Left ventricle myocardium superior (tissue), 1 donor: ENCODE results near the gene BARD1. TPM values are rescaled to one million over a fixed set of nuclear protein-coding genes. Genes with fewer than 3 reads are reported as not detected.
"Not testable (repeated sequence)": the region's sequence is repeated elsewhere in the genome, so short reads cannot be mapped to it uniquely, and the experiment has no call there.

Source experiments
- ATAC-seq: fragments of 200-7000 bp; cut with Tn5 transposase; one replicate; pipeline ENCODE4 v1.9.1; 2020; ENCODE audit warnings: mild to moderate bottlenecking, moderate library complexity
- DNase-seq: peaks from one replicate; pipeline ENCODE4 v3.0.0-alpha.2; 2020
- intact Hi-C: fragments of 100-400 bp; cut with micrococcal nuclease; formaldehyde crosslinking; loops from one replicate; pipeline ENCODE4 v1.11.0; 2022
- total RNA-seq: library from RNA; stranded (reverse); fragmentation: NEBNext Ultra II Directional; extraction: Animal tissue kit (Norgen Biotek cat#: 25700); gene quantifications from one replicate; pipeline ENCODE4 v1.2.1, GENCODE V29; 2021
- donor health status: DM: no; HTN: yes; CAD: no; lungs with severe emphysema.

BARD1 gene
- total RNA-seq, 1 donor from 2014 or later, result 11.0 TPM

DNA sequence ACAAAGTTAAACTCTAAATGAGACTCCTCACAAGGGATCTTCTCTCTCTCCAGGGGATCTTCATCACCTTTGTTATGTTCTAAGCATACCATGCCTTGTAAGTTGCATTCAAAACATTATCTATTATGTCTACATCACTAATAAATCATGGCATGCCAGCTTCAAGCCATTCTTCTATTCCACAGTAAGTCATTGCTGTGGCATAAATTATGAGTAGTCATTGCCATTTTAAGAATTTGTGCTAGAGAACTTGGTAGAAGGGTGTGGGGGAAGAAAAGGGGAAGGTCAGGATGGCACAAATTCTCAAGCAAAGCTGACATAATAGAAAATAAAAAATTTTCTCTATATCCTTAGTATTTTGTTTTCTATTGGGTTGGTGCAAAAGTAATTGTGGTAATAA lies 33.5 kb downstream of the BARD1 start:
- no peak for ATAC-seq
- intact Hi-C loops, result no loop called here
- no peak for DNase-seq

DNA sequence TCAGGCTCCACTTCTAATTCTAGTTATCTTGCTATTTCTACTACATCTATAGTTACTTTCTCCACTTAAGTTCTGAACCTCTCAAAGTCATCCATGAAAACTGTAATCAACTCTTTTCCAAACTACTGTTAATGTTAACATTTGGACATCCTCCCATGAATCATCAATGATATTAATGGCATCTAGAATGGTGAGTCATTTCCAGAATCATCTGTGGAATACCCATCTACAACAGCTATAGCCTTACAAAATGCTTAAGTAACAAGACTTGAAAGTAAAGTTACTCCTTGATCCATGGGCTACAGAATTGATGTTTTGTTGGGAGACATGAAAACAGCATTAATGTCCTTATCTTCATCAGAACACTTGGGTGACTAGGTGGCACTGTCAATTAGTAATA lies 35.4 kb downstream of the BARD1 start:
- intact Hi-C loops, result no loop called here
- no peak for ATAC-seq
- DNase-seq, result no peak

DNA sequence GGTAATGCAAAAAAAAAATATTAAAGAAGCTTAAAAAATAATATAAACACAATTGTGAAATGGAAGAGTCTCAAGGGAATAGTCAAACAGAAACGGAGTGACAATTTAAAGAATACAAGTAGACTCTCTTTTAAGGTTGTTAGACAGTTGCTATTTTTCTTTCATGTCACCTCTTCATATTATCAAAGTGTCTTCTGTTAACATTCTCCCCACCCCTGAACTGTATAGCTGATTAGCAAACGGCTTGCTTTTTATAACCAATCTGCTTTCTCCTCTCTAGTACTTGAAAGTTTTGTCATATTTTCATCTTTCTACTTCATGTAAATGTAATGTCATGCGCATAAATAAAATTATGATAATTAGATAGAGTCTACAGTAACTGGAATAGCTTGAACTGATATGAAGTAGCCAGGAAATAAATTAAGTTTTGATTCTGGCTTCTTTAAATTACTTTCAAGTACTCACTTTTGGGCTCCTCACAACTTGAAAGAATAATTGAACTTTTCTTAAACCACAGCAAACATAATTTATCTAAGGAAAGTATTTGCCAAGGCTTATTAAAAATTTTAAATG lies 37.0 kb downstream of the BARD1 start:
- ATAC-seq, result peak; percentile 52
- intact Hi-C loops, result no loop called here
- no peak for DNase-seq

DNA sequence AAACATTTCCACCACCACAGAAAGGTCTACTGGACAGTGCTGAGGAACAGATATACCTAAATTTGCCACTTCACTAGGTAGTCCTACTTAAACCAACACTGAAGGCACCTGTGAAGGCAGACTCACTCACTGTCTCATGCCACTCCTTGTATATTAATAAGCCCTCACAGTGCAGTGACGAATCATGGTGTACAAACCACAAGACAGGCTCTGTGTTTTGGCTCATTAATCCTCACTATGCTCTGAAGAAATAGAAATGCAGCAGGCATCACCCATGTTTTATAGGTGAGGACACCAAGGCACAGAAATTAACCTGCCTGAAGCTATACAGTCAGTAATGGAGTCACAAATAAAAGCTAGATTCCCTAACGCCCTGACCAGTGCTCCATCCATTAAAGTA lies 44.3 kb downstream of the BARD1 start:
- intact Hi-C loops, result no loop called here
- ATAC-seq (no peak), DNase-seq (no peak)

DNA sequence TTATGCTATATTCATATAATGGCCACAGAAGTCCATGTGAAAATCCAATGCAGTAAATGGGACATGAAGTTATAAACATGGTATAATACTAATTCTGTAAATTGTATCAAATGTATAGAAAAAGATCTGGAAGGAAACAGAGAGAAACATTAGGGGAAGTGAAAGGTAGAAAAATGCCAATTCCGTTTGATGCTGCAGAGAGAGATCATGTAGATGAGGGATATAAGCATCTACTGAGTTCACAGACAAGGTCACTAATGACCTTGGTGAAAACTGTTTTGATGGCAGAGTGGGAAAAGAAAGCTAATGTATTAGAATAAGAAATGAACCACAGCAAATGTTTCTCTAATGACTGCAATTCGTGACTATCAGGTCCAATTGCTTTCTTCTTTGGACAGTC lies 56.0 kb downstream of the BARD1 start:
- ATAC-seq, result no peak
- DNase-seq, result no peak
- intact Hi-C loops, result no loop called here

DNA sequence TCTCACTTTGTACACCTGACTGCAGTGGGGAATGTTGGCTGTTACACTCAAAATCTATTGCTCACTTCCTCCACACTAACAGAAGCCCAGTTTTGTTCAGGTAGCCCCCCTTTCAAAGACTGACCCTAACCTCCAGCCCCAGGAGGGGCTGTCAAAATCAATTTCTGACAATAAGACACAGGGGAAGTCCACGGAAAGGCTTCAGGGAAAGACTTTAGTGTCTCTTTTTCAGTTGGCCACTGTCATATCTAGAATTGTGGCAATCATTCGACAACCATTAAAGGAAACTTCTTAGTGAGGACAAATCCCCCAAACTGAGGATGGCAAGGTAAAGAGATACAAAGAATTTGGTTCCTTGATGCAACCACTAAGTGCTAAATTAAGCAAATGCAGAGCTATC lies 59.0 kb downstream of the BARD1 start:
- ATAC-seq (no peak), DNase-seq (no peak)
- intact Hi-C loops, result no loop called here

DNA sequence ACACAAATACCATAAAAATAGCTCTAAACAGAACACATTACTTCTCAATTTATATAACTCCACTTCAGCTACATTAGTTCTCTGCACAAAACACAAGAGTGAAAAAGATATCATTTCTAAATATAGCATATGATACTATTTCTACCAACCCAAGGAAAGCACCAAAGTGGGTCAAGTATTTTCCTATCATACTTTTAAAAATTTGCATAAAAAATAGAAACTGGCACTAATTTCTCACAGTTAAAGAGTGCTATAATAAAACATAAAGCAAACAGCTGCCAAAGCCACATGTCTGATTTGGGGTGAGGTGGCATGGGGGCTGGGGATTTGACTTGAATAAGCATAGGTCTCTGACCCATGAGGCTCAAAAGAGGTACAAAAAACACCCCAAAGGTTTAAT lies 61.5 kb downstream of the BARD1 start:
- DNase-seq (no peak), ATAC-seq (peak; percentile 41)
- intact Hi-C loops, result no loop called here

DNA sequence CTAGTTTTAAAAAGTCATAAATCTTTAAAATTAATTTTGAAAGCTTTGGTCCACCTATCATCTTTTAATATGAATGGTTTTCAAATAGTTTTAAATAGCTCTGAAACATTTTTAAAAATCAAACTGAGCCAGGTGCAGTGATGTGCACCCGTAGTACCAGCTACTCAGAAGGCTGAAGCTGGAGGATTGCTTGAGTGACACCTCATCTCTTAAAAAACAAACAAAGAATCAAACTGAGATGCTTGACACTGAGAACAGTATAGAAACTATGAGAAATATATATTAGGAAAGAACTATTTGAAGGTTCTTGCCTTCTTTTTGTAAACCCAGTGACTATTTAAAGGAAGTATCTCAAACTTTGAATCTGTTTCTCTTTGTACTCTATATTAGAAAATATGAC lies 67.4 kb downstream of the BARD1 start:
- DNase-seq (no peak), ATAC-seq (no peak)
- intact Hi-C loops, result no loop called here

DNA sequence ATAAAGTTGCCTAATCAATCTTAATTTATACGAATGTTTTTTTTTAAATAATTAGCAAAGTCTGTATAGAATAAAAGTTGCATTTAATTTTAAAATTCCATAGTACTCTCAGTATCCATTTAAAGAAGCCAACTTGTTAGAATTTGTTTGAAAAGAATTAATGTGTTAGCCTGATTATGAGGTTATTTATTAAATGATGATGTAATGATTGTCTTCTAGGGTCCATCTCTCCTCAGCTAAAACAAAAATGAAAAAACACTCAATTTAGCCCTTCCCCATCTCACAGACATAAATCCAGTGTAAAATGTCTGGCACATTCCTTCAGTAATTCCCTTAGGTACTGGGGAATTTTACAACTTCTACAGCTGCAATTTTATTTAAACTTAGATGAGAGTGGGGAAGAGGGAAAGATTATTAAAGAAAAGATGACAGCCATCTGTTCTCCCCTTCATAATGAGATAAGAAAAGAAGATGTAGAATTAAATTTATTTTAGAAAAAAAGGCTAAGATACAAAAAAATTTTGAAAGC lies 68.6 kb downstream of the BARD1 start:
- DNase-seq (no peak), ATAC-seq (no peak)
- intact Hi-C loops, result no loop called here

DNA sequence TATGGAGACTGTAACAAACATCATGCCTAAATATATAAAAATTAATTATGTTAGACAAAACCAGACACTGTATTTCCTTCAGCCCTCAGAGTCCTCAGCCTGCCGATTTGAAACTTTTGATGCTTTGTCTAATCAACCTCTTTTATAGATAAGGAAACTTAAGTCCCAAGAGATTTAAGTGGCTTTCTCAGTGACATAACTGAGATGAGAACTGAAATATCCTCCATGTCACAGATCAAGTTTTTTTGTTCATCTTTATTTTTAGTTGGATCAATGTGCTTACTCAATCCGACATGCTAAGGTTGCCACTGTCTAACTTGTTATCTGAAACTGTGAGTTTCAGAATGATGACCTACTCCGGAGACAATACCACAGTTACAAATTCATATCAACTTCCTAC lies 72.3 kb downstream of the BARD1 start:
- intact Hi-C loops, result no loop called here
- DNase-seq (no peak), ATAC-seq (no peak)

DNA sequence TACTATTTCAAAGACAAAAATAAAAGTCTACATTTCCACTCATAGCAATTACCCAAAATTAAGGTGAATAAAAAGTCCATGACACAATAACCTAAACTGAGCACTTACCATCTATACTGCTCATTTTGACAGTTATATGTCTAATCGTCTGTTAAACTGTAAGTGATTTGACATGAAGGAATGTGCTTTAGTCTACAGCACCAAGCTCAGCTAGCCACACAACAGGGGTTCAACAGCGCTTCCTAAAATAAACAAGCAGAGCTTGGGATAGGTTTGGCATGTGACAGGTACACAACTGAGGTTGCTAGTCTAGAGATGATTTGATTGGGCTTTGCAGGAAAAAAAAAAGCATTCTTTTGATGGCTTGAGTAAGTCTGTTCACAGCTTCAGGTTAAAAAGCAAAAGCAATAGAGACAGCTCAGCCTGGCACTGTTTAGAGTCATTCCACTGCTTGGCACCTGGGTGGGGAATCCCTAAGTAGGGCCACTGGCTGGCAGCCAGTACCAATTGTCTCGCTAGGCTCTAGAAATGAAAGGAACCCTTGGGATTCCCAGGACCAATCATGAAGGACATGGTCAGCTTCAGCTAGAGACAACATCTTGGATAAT lies 78.6 kb downstream of the BARD1 start:
- DNase-seq (peak; percentile 39), ATAC-seq (peak; percentile 31)
- intact Hi-C loops, result no loop called here

DNA sequence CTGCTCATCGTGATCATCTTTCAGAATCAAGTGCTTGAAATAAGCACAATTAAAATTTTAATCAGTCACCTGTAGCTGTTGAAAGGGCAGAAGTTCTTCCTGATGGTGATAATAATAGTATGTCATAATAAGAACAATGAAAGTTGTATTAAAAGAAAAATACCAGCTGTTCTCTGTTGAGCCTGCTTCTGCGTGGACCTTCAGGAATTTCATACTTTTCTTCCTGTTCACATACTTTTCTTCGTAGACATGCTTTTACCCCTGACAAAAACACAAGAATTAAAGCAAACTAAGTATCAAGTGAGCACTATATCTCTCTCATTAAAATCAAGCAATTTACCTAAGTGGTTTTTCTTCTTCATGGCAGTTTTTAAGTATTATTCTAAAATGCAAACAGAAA lies 79.2 kb downstream of the BARD1 start:
- ATAC-seq, result no peak
- intact Hi-C loops, result no loop called here

DNA sequence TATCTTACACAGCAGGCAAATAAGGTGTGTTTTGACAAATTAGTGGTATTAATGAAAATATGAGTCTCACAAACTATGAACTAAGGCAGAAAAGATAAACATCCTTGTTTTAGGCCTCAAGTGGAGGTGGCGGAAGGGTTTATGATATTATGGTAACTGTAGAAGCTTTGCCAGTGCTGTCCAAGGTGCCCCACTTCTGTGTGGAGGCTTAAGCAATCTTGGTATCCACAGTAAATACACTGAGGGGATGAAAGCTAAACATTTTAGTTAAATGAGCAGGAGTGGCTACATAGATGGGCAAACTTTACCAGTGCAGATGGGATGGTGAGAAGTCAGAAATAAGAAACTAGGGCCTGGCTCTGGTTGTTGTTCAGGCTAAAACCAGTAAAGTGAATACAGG lies 84.7 kb downstream of the BARD1 start:
- ATAC-seq, result no peak
- intact Hi-C loops, result no loop called here
- DNase-seq, result no peak

More for the DNA sequence above, 79.2 kb downstream of the BARD1 start:
- no peak for DNase-seq

DNA sequence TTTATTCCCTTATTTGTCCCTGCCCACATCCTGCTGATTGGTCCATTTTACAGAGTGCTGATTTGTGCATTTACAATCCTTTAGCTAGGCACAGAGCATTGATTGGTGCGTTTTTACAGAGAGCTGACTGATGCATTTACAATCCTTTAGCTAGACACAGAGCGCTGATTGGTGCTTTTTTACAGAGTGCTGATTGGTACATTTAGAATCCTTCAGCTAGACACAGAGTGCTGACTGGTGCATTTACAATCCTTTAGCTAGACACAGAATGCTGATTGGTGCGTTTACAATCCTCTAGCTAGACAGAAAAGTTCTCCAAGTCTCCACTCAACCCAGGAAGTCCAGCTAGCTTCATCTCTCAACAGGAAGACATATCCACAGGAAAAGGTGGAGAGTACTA lies 91.6 kb downstream of the BARD1 start:
- ATAC-seq, intact Hi-C loops, DNase-seq: not testable (repeated sequence)

DNA sequence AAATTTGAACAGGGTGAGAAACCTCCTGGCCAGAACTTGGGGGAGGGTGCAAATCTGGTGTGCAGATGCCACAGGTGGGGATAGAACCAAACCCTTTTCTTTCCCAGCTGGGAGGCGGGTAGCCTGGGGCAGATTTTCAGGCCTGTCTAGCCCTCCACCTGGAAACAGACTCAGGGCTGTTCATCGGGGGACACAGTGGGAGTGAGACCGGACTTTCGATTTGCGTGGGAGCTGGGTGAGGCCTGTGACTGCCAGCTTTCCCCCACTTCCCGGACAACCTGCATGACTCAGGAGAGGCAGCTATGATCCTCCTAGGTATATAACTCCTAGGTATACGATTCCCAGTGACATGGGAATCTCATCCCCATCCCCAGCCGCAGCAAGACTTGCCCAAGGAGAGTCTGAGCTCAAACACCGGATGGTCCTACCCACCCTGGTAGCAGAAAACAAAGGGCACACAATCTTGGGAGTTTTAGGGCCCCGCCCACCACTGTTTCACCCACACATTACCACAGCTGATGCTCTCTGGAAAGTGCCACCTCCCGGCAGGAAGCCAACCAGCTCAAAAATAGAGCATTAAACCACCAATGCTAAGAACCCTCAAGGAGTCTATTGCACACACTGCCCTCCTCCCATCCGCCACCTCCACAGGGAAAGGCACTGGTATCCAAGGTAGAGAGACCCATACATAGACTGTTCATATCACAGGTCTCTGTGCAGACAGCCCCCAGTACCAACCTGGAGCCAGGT lies 92.5 kb downstream of the BARD1 start:
- intact Hi-C loops, result no loop called here
- DNase-seq (no peak), ATAC-seq (no peak)

DNA sequence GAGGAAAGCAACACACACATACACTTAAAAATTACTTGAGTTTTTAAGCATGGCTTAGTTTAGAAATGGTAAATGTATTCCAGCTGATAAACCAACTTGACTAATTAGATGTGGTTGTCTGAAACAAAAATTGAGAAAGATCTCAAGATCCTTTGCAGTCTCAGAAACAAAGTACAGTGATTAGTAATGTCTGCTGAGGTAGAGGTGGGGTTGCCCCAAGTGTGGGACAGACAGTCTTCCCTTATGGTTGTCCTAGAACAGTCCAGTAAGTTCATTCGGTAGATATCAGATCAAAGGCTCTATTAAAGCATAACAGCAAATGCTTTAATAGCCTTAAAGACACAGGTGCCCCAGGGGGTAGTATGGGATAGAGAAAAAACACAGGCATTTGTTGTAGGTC lies 94.5 kb downstream of the BARD1 start:
- DNase-seq (no peak), ATAC-seq (no peak)
- intact Hi-C loops, result no loop called here

DNA sequence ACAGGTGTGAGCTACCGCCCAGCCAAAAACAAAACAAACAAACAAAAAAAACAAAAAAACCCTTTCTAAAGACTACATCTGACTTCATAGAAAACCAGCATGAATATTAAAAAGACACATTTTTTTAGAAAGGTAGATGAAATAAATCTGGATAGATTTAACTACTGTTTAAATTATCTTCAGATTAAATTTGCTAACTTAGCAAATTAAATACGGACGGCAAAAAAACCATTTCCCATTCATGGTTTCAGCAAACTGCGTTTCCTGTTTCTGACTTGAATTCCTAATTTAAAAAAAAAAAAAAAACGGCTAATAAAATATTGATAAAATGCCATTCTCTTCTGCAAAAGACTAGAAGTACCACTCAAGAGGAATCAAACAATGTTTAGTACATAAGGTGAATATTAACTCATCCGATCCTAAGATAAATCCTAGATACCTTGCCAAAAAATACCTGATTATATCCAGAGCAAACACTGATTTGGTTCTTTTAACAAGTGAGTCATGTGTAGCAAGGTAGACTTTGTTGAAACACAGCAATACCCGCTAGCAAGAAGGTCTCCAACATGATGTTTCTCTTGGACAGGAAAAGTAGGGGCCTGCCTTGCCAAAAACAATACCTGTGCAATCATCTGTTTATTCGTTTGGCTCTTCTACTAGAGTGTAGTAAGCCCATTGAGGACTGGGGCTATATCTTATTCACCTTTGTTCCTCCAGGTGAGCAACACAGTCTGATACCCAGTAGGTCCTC lies 96.2 kb downstream of the BARD1 start:
- intact Hi-C loops, result no loop called here
- ATAC-seq (no peak), DNase-seq (no peak)

DNA sequence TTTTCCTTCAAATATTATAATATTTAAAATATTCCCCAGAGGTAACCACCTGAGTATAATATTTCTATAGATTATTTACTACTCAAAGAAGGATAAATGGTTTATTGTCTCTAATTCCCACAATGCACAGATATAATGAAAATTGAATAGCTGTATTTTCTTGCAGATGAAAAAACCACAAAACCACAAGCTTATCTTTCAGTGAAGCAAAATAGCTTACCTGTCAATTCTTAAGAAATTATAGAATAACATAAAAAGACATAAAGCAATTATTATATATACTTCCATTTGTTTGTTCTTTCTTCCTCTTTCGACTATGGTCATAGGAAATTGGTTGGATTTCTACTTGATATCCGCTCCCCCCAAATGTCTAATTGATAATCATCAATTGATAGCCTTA lies 98.8 kb downstream of the BARD1 start:
- ATAC-seq, result no peak

DNA sequence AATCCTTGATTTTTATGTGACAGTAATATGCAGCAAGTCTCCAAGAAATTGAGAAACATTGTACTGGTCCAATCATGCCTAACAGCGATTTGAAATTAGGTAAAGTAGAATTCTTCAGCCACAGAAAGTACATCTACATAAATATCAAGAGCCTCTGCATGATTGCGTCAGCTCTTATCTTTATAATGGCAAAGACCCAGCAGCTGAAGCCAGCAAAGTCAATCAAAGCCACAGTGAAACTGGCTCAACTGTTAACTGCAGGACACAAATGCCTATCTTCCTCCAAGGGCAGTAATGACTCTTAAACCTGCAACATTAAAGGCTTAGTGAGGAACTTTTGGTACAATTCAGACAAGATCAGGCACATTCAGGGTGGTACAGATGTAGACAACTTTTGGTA lies 102.5 kb downstream of the BARD1 start:
- ATAC-seq (peak; percentile 43), DNase-seq (no peak)
- intact Hi-C loops, result no loop called here

More for the DNA sequence above, 98.8 kb downstream of the BARD1 start:
- no peak for DNase-seq
- intact Hi-C loops, result no loop called here

DNA sequence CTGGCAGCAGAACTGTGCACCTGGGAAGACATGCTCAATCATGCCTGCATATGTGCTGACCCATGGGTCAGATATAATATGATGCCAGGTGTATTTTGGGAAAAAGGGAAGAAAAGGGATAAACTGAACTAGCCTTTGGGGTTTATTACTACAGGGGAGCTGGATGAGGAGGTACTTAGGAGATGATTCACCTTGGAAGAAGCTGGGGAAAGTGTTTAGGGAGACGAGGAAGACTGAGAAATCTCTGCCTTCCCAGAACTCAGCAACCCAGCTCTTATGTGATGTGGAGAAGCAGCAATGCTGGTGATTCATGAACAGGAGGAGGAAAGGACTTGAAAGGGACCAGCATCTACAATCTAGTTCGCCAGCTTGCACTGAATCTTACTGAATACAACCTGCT lies 110.2 kb downstream of the BARD1 start:
- DNase-seq (no peak), ATAC-seq (no peak)
- intact Hi-C loops, result no loop called here
